Activated CD8-positive, alpha-beta memory T cell treated with anti-CD3 and anti-CD28 coated beads for 48 hours (primary cell): ENCODE results near the gene CACNA2D3.

Source experiments
- DNase-seq, 3 experiments: peaks; one replicate each; pipeline ENCODE4 v3.0.0-alpha.2; 2020; ENCODE audit warnings: low read depth in 2 of 3, low spot score in 2 of 3

Gene CACNA2D3

GRCh38 chr3:54713455-54713854 lies 591.1 kb downstream of the CACNA2D3 start:
- no peak for DNase-seq

DNA sequence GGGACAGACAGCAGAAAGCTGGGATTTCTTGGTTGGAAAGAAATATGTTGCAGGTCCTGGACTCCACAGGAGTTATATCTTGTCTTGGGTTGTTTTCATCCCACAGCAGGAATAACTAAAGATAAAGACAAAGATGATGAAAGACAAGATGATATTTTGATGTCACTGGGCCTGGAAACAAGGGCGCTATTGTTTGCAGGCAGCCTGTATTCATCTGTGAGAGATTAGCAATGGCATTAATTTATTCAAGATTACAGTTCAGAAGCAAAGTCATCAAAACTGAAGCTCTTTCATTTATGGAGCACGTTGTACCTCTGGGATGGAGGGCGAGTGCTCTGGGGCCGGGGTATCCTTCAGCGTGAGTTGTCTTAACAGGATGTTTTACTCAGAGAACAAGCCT lies 591.7 kb downstream of the CACNA2D3 start:
- DNase-seq: no peak

DNA sequence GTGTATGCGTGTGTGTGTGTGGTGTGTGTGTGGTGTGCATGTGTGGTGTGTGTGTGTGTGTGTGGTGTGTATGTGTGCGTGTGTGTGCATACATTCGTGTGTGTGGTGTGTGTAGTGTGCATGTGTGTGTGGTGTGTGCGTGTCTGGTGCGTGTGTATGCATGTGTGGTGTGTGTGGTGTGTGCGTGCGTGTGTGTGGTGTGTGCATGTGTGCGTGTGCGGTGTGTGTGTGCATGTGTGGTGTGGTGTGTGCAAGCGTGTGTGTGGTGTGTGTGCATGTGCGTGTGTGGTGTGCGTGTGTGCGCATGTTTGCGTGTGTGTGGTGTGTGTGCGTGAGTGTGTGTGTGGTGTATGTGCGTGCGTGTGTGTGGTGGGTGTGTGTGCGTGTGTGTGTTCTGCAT lies 595.2 kb downstream of the CACNA2D3 start:
- no peak for DNase-seq

DNA sequence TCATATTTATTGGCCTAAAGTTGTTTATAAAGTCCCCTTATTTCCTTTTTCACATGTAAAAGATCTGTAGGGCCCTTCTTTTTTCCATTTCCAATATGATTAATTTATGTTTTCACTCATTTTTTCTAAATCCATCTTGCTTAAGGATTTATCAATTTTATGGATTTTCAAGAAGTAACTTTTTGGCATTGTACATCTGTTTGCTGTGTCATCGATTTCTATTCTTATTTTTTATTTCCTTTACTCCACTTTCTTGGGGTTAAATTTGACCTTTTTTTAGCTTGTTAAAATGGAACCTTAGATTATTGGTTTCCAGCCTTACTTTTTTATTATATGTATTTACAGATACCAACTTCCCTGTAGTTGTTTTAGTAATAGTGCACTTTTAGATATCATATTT lies 597.6 kb downstream of the CACNA2D3 start:
- DNase-seq: no peak

DNA sequence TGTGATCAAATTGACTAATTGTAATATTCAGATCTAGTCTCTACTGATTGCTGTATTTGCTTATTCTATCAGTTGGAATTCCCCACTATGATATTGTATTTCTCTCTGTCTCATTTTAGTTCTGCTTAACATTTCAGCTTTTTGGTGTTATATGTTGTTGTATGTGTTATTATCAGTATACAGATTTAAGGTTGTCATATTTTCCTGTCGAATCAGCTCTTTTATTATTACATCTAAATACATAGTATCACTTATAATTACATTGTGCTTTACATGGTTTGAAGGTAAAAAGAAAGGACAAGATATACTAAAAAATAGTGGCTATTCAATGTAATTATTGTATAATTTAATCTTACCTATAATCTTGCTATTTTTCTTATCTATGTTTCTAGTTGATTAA lies 598.3 kb downstream of the CACNA2D3 start:
- no peak for DNase-seq

DNA sequence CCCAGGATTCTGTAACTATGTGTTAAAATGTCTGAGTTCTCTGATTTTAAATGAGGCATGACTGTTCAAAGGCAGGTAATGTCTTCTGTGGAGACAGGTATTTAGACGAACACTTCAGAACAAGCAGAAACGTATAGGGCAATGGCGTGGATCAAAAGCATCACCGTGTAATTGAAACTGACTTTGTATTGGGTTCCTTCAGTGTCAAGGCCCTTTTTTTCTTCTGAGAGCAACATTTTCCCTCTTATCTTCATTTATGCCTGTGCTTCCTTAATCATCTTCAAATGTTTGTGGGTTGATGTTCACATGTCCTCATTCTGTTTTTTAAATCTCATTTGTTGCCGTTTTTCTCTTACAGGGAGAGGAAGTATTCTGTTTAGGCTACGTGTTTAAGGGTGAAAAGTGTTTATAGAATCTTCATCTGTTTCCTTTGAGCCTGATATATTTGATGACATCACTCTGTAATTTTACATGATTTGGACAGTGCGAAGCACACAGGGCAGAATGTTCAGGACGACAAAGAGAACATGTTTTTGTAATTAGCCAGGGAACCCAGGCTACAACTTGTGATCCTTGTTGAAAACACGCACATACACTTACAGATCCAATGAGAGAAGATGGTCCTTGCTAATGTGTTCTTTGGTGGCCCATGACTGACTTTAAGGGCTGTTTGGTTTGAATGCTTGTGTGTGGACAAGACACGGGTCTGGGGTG lies 609.5 kb downstream of the CACNA2D3 start:
- no peak for DNase-seq

GRCh38 chr3:54733106-54734006 lies 611.0 kb downstream of the CACNA2D3 start:
- DNase-seq: no peak

GRCh38 chr3:54736459-54736858 lies 614.1 kb downstream of the CACNA2D3 start:
- DNase-seq: no peak

DNA sequence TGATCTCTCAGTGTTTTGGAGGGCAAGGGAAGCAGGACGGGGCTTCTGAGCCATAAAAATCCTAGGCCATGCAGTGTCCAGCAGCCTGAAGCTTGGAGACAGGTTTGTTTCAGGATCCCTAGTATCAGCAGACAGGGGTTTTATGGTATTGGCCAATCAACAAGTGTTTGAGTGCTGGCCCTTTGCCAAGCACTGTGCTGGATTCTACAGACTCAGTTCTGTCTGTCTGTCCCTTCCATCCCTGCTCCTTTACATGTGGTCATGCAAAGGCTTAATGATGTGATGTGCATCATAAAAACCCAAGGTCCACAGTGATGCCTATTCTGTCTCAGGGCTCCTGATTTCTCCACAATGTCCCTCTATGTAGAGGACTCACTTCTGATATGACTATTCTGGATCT lies 621.4 kb downstream of the CACNA2D3 start:
- no peak for DNase-seq

- DNase-seq: no peak
Observed at GRCh38 chr3:54744291-54744690, 621.9 kb downstream of the CACNA2D3 start.

DNA sequence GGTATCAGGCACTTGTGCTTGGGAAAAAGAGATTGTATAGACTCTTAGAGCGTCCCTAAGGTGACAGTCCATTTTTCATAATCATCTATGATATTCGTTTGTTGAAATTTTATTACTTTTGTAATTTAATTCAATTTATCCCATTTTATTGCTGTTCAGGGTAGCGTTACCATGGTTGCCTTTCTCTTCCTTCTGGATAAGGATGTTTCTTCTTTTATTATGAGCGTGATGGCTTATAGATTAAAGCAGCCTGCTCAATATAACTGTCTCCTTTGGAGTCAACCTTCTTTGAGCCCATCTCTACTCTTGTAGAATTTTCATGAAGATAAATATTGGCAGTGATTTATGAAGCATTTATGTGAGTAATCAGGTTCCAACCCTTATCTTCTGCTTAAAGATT lies 623.5 kb downstream of the CACNA2D3 start:
- DNase-seq: no peak

DNA sequence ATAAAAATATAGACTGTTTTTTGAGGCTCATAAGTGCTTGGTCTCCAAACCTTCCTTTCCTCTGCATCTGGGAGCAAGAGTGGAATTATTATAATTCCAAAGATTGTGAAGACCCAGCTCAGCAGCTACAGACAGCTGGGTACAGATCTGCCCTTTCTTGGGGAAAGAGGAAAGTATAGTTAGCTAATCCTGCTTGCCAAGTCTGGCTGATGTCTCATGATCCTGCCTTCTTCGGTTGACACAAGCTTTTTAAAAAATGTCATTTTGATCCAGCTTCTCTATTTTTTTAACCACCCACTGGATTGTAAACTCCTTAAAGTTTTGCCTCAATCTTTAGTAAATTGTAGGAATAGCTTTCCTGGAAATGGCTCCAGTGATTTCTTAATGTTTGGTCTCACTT lies 624.4 kb downstream of the CACNA2D3 start:
- DNase-seq: no peak

DNA sequence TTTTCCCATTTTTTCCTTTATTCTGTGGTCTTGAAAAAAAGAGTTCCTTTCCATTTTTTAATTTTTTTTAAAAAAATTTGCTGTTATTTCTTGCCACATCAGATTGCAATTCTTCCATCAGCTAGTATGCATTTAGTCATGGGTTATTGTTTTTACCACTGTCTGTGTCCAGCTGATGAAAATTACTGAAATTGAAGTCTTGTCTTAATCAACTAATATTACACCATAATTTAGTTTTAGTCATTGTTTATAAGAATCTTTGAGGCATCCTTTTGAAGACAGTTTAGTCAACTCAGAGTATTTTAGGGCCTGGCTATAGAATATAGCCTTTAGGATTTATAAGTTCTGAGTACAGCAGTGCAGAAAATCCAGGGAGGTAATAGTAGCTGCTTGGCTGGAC lies 633.4 kb downstream of the CACNA2D3 start:
- no peak for DNase-seq

- no peak for DNase-seq
Observed at GRCh38 chr3:54756330-54756731, 634.0 kb downstream of the CACNA2D3 start.

- DNase-seq: no peak
Observed at GRCh38 chr3:54758461-54758860, 636.1 kb downstream of the CACNA2D3 start.

- no peak for DNase-seq
Observed at GRCh38 chr3:54759166-54759565, 636.8 kb downstream of the CACNA2D3 start.

DNA sequence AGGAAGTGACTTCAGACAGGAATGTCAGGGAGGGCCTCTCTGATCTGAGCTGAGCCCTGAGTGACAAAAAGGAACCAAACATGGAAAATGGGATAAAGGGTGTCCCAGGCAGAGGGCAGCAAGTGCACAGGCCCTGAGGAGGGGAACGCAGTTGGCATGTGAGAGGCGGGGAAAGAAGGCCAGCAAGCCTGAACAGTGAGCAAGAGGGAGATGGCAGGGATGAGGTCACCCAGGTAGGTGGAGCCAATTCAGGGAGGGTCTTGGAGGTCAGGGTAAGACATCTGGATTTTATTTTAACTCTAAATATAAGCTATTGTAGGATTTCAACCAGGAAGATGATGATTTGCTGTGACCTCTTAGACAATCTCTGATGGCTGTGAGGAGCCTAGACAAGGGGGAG lies 637.8 kb downstream of the CACNA2D3 start:
- no peak for DNase-seq

GRCh38 chr3:54761637-54762036 lies 639.3 kb downstream of the CACNA2D3 start:
- no peak for DNase-seq

DNA sequence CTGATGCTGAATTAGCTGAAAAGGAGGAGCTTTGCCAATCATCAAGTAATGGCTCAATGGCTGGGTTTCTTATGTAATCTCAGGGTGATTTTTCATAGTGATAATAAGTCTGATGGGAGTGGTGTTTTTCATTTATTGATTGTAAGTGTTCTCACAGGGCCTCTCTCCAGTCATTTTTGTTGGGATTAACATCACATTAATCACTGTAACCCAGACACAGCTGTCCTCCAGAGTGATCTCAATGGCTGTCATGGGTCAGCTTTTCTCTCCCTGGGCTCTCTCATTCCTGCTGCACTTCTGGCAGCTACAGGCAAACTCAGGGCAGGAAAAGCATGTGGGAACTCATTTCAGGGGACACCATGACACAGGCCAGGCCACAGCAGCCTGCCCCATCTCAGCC lies 642.6 kb downstream of the CACNA2D3 start:
- DNase-seq: no peak

DNA sequence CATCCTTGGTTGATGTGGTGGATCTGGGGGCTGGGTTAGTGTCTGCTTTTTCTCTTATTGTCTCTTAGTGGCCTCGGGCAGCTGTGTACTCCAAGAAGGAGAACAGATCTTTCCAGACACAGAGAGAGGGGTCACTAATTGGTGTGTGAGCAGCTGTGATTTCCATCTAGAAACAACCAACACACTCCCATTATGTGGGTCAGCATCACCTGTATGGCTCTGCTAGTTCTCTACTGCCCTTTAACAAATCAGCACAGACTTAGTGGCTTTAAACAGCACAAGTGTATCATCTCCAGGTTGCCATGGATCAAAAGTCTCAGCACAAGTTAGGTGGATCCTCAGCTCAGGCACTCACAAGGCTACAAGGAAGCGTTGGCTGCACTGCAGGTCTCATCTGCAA lies 648.7 kb downstream of the CACNA2D3 start:
- no peak for DNase-seq

DNA sequence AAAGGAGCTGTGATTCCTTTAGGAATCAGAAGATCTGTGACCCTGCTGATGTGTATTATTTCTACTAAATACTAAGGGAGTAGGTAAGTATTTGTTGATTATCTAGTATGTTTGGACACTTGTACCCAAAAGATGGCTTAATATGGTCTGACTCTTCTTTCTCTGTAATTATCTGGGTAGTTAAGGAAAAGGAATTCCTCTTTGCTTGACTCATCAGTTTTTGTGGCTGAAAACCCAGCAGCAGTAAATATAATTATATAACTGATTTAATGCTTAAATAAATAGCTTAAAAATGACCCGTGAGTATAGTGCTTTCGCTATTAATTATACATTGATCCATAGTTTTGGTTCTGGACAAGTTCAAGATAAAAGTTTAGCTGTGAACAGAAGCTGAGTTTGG lies 649.7 kb downstream of the CACNA2D3 start:
- DNase-seq: no peak

DNA sequence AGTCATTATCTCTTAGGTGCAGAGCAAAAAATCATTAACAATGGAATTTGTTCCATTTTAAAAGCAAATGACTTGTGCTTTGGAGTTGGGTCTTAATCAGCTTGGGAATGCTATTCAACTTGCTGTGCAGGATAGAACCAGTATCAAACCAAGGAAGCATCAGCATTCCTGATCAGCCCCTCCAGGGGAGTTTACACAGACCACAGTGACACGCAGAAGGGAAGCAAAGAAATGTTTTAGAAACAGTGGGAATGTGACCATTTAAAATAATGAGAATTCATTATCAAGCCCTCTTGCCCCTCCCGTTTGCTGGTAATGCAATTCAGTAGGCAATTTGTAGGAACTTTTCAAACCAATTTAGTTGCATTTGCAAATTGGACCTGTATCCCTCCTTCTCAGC lies 650.4 kb downstream of the CACNA2D3 start:
- DNase-seq: no peak

DNA sequence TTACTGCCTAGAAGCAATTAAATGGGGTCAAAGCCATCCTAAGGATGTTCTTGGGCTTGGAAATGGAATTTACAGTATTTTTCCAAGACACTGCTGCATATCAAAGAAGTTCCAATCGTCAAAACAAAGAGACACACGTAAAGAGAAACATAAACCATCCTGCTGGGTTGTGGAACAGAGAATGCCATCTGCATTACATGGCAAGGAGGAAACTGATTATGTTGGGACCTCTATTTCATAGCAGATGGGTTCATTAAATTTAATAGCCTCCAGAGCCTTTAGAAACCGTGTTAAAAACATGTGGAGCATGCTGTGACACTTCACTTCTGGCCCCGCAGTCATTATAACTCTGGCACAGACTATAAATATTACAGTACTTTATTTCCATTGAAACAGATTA lies 650.9 kb downstream of the CACNA2D3 start:
- DNase-seq: no peak
